Chondrocyte (in vitro differentiated cells): Measurements from ENCODE around the gene TPI1. TPM values are rescaled to one million over a fixed set of nuclear protein-coding genes. Genes with fewer than 3 reads are reported as not detected.
A peak's percentile ranks its signal among the peaks of the same experiment; 100 is the strongest.

Source experiments
- DNase-seq: peaks from one replicate; pipeline ENCODE4 v3.0.0; 2021; ENCODE audit warnings: mixed read lengths, low spot score
- H3K27ac Mint-ChIP-seq: one replicate; pipeline ENCODE4 v1.8.0; 2021; ENCODE audit warnings: mild to moderate bottlenecking, moderate library complexity, mixed read lengths; ENCODE audit not compliant: unreplicated experiment
- H3K27me3 Mint-ChIP-seq: 2 replicates; pipeline ENCODE4 v1.8.0; 2021; ENCODE audit warnings: low read depth, mixed read lengths
- H3K36me3 Mint-ChIP-seq: 2 replicates; pipeline ENCODE4 v1.8.0; 2021; ENCODE audit warnings: low read depth, mixed read lengths
- H3K4me1 Mint-ChIP-seq: 2 replicates; pipeline ENCODE4 v1.8.0; 2021; ENCODE audit warnings: low read depth, mild to moderate bottlenecking, mixed read lengths
- H3K4me3 Mint-ChIP-seq: one replicate; pipeline ENCODE4 v1.8.0; 2021; ENCODE audit warnings: mild to moderate bottlenecking, moderate library complexity, mixed read lengths; ENCODE audit not compliant: unreplicated experiment
- H3K9me3 Mint-ChIP-seq: 2 replicates; pipeline ENCODE4 v1.8.0; 2021; ENCODE audit warnings: low read depth, mixed read lengths
- CTCF ChIP-seq: fragments of 200-600 bp; sonication (generic); IDR thresholded peaks from 2 replicates; pipeline ENCODE4 v1.5.0; 2021; ENCODE audit warnings: antibody characterized with exemption, mild to moderate bottlenecking, moderate library complexity
- total RNA-seq: library from RNA; stranded (reverse); gene quantifications from 3 replicates; pipeline ENCODE4 v1.2.1, GENCODE V29; 2021

Gene TPI1
- total RNA-seq, 1 donor from 2014 or later = 551 TPM

- H3K4me3 Mint-ChIP-seq = no peak overlapping the region
- no peak for DNase-seq
- no peak for TF ChIP-seq CTCF
- H3K4me1 Mint-ChIP-seq = peaks cover 37% of the 10 kb centered on the region
- H3K36me3 Mint-ChIP-seq = peaks cover 25% of the 10 kb centered on the region
- H3K27ac Mint-ChIP-seq = peak overlapping the region; percentile 99
- no peaks in the 10 kb centered on the region for H3K9me3 Mint-ChIP-seq
- H3K27me3 Mint-ChIP-seq = no peaks in the 10 kb centered on the region
Measured at GRCh38 chr12:6854036-6854435, 13.3 kb upstream of the TPI1 start.

GRCh38 chr12:6855322-6855721 is 12.0 kb upstream of the TPI1 start:
- no peaks in the 10 kb centered on the region for H3K9me3 Mint-ChIP-seq
- H3K4me3 Mint-ChIP-seq = no peak overlapping the region
- H3K27me3 Mint-ChIP-seq = no peaks in the 10 kb centered on the region
- no peak for DNase-seq
- TF ChIP-seq CTCF = no peak
- peaks cover 25% of the 10 kb centered on the region for H3K36me3 Mint-ChIP-seq
- peaks cover 29% of the 10 kb centered on the region for H3K4me1 Mint-ChIP-seq
- H3K27ac Mint-ChIP-seq = no peak overlapping the region

GRCh38 chr12:6858799-6859198 is 8.5 kb upstream of the TPI1 start:
- DNase-seq = no peak
- no peak overlapping the region for H3K4me3 Mint-ChIP-seq
- no peak overlapping the region for H3K27ac Mint-ChIP-seq
- TF ChIP-seq CTCF = no peak
- H3K27me3 Mint-ChIP-seq = no peaks in the 10 kb centered on the region
- peaks cover 46% of the 10 kb centered on the region for H3K36me3 Mint-ChIP-seq
- no peaks in the 10 kb centered on the region for H3K9me3 Mint-ChIP-seq
- H3K4me1 Mint-ChIP-seq = peaks cover 10% of the 10 kb centered on the region

GRCh38 chr12:6860116-6860515 is 7.2 kb upstream of the TPI1 start:
- no peak for TF ChIP-seq CTCF
- no peak overlapping the region for H3K4me3 Mint-ChIP-seq
- no peak overlapping the region for H3K27ac Mint-ChIP-seq
- peak; percentile 52 for DNase-seq
- H3K27me3 Mint-ChIP-seq = no peaks in the 10 kb centered on the region
- no peaks in the 10 kb centered on the region for H3K9me3 Mint-ChIP-seq
- H3K4me1 Mint-ChIP-seq = no peaks in the 10 kb centered on the region
- peaks cover 49% of the 10 kb centered on the region for H3K36me3 Mint-ChIP-seq

GRCh38 chr12:6860942-6861341 is 6.4 kb upstream of the TPI1 start:
- Mint-ChIP-seq H3K4me3 (no peak overlapping the region), H3K4me1 (no peaks in the 10 kb centered on the region), H3K36me3 (peaks cover 52% of the 10 kb centered on the region), H3K27ac (no peak overlapping the region), H3K9me3 (no peaks in the 10 kb centered on the region), H3K27me3 (no peaks in the 10 kb centered on the region)
- peak; percentile 57 for DNase-seq
- TF ChIP-seq CTCF = no peak
